ENCODE results near the gene EDN1. TPM values are rescaled to one million over a fixed set of nuclear protein-coding genes. Genes with fewer than 3 reads are reported as not detected.

The EDN1 gene
- total and polyA plus RNA-seq, 2 of the 13 experiments (the other 11 are each of a cell fraction or from before 2014, with no cell fraction given), result 0.15 to 1.2 TPM

GRCh38 chr6:12294851-12295536 lies 4.8 kb downstream of the EDN1 start (continued):
- TF ChIP-seq ZNF367 (CRISPR knock-in tag; IDR thresholded peaks at IDR 0.05; ENCODE audit: borderline replicate concordance) (no peak), NCOA5 (CRISPR knock-in tag; IDR thresholded peaks at IDR 0.05) (no peak)

- Histone ChIP-seq H3K4me3 (replicated peaks in 1 of 3; ENCODE audit: insufficient read depth in 1 of 3, low read depth in 2 of 3, low read length in 3 of 3) (no peak overlapping the region), H3K27ac (ENCODE audit: extremely low read length, insufficient read depth, low read length) (no peak overlapping the region), H3K27me3 (ENCODE audit: control insufficient read depth in 1 of 2, insufficient read depth in 2 of 2, low read length in 2 of 2) (peaks cover 0 to 14% of the 10 kb centered on the region in 2 experiments; a peak in 3 of 5 replicates), H3K4me1 (ENCODE audit: insufficient read depth, low read length) (peaks cover 38% of the 10 kb centered on the region), H3K79me2 (ENCODE audit: insufficient read depth, low read length) (no peaks in the 10 kb centered on the region), H3K9ac (ENCODE audit: insufficient read depth, low read depth, low read length) (no peak overlapping the region), H3K4me2 (ENCODE audit: low read depth, low read length) (no peak overlapping the region), H4K20me1 (ENCODE audit: insufficient read depth, low read length) (no peaks in the 10 kb centered on the region), H3K9me3 (ENCODE audit: low read length) (no peaks in the 10 kb centered on the region), H2AFZ (ENCODE audit: low read length) (no peak overlapping the region), H3K36me3 (replicated peaks in 1 of 2; ENCODE audit: control insufficient read depth in 1 of 2, insufficient read depth in 2 of 2, low read length in 2 of 2) (peaks cover 0 to 1% of the 10 kb centered on the region in 2 experiments; a peak in 1 of 5 replicates)
- ATAC-seq (no peak; the same call in 2 of the 3 replicates), DNase-seq (ENCODE audit: low spot score) (no peak), FAIRE-seq (no peak)
- POLR2A ChIA-PET, result interaction anchor here (1.0 to 1.5 kb wide), 2 partner anchors 36 to 47 kb away, joined by 3 read pairs; no protein-coding TSS in a partner anchor
- CTCF ChIA-PET (ENCODE audit: low intra/inter-chr PET ratio, low total read pairs), result no interaction called here
- BruUV-seq (replicated peaks), result no TSS peak
- WGBS (ENCODE audit: low lambda C conversion rate), result 72% methylated on average over 14 of the region's 14 CpGs
- TF ChIP-seq ZNF687 (CRISPR knock-in tag; IDR thresholded peaks at IDR 0.05), result peak; percentile 35
- no peak for TF ChIP-seq PRMT3 (CRISPR knock-in tag; IDR thresholded peaks at IDR 0.05; ENCODE audit: borderline replicate concordance, low read depth)
- intact Hi-C loops (cut with micrococcal nuclease; ENCODE audit: unreplicated experiment), result no loop called here
- in situ Hi-C loops (cut with HindIII; ENCODE audit: extremely low pct_ligation_motif_present, low pct_unique_long_range_greater_than_20kb), result no loop called here
Measured at GRCh38 chr6:12295558-12296254, 5.5 kb downstream of the EDN1 start.
